ENCODE measurements around the gene GARIN6. TPM values are rescaled to one million over a fixed set of nuclear protein-coding genes. Genes with fewer than 3 reads are reported as not detected.
"Not testable (repeated sequence)": the region's sequence is repeated elsewhere in the genome, so short reads cannot be mapped to it uniquely, and the experiment has no call there.

Gene GARIN6
- not detected for polyA plus RNA-seq

DNA sequence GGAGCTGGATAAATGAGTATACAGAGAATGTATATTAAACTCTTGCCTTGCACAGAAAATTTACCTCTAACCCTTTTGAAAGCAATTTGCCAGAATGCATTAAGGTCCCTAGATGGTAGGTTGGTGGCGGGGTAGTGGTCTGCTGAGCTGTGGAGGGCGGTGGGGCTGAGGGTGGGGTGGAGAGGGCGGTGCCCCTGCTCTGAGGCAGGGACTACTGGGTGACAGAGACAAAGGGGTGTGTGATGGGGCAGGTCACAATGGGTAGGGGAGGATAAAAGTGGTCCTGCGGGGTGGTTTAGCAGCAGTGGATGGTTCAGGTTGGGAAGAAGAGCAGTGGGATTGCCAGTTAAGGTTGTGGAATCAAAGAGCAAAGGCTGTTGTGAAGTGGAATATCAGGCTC lies at the start of gene GARIN6:
Gene GARIN6 (plus strand): TSS at position 301 of the 400 bp plus-strand sequence. CDS start 422 bp downstream, outside the sequence.
- H3K27ac ChIP-seq (ENCODE audit: low read depth, low read length): no peak within 1 kb of the TSS
- WGBS, 3 donors: 75 to 81% (median 78%) methylated on average over 4 of the region's 4 CpGs

DNA sequence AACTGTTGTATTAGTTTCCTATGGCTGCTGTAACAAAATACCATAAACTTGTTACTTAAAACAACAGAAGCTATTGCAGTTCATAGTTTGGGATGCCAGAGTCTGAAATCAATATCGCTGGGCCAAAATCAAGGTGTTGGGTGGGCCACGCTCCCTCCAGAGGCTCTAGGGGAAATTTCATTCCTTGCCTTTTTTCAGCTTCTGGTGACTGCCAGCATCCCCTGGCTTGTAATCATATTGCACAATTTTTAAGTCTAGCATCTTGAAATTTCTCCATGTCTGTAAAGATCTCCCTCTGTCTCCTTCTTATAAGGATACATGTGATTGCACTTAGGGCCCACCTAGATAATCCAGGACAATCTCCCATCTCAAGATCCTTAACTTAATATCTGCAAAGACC lies 48.8 kb upstream of the GARIN6 start:
- no peak overlapping the region for H3K27ac ChIP-seq (ENCODE audit: low read depth, low read length)
- 75 to 90% (median 87%) methylated on average over 2 of the region's 2 CpGs for WGBS, 3 donors

- H3K27ac ChIP-seq (ENCODE audit: low read depth, low read length): no peak overlapping the region
- WGBS, 3 donors: 40 to 45% (median 44%) methylated on average over 5 of the region's 5 CpGs
These were observed 47.2 kb upstream of the GARIN6 start for GRCh38 chr12:99600388-99600787.

DNA sequence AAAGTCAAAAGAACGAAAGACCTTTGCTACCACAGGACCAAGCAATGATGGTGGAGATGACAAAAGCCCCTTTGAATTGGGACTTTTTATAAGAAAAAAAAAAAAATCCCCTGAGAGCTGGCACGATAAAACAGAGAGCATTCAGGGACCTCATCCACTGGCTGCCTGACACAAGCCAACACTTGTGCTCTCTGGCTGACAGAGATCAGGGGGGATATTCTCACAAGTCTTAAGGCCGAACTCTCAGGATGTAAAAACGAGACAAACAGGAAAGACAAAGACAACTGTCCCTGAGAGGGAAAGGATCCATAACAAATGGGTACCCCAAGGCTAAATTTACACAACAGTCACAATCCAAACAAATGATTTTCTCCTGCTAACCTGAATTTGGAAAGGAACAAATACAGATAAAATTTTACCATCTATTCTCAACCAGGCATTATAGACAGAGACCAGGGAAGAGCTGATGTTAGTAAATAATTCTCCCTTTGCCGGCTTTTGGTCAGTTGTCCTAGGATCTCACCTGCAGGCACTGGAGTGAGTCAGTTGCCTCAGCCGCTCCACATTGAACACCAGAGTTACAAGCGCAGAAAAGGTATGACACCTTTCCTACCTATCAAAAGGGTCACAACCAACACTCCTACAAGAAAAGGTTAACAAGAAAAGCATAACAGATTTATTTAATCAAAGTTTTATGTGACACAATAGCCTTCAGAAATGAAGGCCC lies 37.9 kb upstream of the GARIN6 start:
- WGBS, 3 donors: 41 to 61% (median 58%) methylated on average over 7 of the region's 7 CpGs
- H3K27ac ChIP-seq (ENCODE audit: low read depth, low read length): no peak overlapping the region

GRCh38 chr12:99611117-99611516 lies 36.4 kb upstream of the GARIN6 start:
- no peak overlapping the region for H3K27ac ChIP-seq (ENCODE audit: low read depth, low read length)
- 59 to 66% (median 62%) methylated on average over 3 of the region's 3 CpGs for WGBS, 3 donors

DNA sequence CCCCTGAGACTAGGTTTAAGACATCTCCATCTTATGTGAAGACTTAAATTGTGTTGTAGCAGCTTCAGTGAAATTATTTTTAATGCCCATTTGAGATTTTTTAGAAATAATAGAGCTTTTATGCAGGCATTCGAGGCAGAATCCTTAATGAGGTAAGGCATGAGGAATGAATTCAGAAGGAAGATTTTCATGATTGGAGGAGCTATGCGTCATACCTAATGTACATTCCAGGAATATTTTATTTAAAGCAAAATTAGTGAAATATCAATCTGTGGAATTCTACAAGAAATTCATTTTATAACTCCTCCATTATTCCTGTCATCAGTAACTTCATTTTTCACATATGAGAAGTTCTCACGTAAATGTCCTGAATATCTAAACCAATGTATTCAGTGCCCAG lies 36.0 kb upstream of the GARIN6 start:
- no peak overlapping the region for H3K27ac ChIP-seq (ENCODE audit: low read depth, low read length)
- WGBS, 3 donors: 73 to 85% (median 79%) methylated on average over 3 of the region's 3 CpGs

DNA sequence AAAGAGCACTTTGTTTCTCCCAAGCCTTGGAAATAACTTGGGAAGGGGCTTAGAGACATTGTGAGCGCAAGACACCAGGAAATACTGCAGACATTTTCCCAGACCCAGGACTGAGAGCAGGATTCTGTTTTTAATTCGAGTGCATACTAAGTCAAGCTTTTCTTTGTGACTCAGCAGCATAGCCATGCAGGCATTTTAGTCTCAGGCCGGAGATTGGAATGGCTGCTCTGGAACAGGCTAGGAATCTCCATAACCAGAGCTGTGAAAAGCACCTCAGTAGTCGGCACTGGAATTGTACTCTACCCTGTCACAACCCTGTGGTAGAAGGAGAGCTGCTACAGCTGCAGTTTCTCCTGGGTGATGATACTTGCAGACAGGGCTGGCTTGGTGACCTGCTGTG lies 28.9 kb upstream of the GARIN6 start:
- no peak overlapping the region for H3K27ac ChIP-seq (ENCODE audit: low read depth, low read length)
- 80 to 86% (median 84%) methylated on average over 4 of the region's 4 CpGs for WGBS, 3 donors

DNA sequence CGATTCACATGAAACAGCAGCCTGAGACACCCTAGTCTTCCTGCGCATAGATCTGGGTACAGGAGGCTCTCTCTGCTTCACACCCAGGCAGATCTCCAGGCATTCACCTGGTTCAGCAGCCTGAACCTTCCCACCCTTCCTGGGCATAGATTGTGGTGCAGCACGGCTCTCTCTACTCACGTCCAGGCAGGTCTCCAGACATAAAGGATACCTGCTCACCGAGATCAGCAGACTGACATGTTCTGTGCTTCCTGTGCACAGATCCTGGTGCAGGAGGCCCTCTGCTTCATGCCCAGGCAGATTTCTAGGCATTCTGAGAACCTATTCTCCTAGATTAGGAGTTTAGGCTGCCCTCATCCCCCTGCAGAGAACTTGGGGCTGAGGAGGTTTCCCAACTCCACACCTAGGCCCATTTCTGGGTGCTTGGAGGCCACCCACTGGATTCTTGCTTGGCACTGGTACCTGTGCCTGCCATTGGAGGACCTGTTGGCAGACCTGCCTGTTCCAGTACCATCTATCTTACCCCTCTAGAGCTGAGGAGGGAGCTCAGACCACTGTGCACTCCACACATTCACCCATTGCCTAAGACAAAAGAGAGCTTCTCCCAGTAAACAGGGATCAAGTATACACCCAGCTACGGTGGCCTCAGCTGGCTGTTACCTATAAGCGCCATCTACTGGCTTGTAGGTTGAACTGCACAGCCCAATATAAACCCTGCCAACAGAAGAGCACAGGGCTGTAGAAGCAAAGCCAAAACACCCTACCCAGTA lies 28.0 kb upstream of the GARIN6 start:
- no peak overlapping the region for H3K27ac ChIP-seq (ENCODE audit: low read depth, low read length)
- 59 to 67% (median 61%) methylated on average over 7 of the region's 7 CpGs for whole genome bisulfite sequencing, 3 donors

DNA sequence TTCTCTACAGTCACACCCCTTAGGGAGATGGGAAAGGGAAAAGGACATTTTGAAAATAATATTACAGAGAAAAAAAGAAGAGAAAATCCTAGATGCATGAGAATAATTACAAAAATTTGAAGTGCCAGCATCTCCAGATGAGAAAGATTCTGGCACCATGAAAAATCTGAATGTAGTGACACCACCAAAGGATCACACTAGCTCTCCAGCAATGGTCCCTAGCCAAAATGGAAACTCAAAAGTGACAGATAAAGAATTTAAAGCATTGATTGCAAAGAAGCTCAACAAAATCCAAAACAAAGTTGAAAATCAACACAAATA lies 27.4 kb upstream of the GARIN6 start:
- H3K27ac ChIP-seq (ENCODE audit: low read depth, low read length): no peak overlapping the region

DNA sequence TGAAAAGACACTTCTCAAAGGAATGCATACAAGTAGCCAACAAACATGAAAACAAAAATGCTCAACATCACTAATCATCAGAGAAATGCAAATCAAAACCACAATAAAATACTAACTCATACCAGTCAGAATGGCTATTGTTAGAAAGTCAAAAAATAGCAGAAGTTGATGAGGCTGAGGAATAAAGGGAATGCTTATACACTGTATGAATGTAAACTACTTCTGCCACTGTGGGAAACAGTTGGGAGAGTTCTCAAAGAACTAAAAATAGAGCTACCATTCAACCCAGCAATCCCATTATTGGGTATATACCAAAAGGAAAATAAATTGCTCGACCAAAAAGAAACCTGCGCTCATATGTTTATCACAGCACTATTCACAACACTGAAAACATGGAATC lies 23.0 kb upstream of the GARIN6 start:
- 80 to 93% (median 91%) methylated on average over 2 of the region's 2 CpGs for WGBS, 3 donors
- not testable (repeated sequence) for H3K27ac ChIP-seq (ENCODE audit: low read depth, low read length)

GRCh38 chr12:99627459-99627858 lies 20.1 kb upstream of the GARIN6 start:
- H3K27ac ChIP-seq (ENCODE audit: low read depth, low read length): no peak overlapping the region
- WGBS, 3 donors: 63 to 74% (median 70%) methylated on average over 2 of the region's 2 CpGs

- 75 to 84% (median 77%) methylated on average over 2 of the region's 2 CpGs for WGBS, 3 donors
- no peak overlapping the region for H3K27ac ChIP-seq (ENCODE audit: low read depth, low read length)
These were observed 2.9 kb upstream of the GARIN6 start for GRCh38 chr12:99644629-99645028.

- 85 to 91% (median 89%) methylated on average over 14 of the region's 14 CpGs for WGBS, 3 donors
- H3K27ac ChIP-seq (ENCODE audit: low read depth, low read length): no peak overlapping the region
These were observed 630 bp downstream of the GARIN6 start for GRCh38 chr12:99648183-99648582.

DNA sequence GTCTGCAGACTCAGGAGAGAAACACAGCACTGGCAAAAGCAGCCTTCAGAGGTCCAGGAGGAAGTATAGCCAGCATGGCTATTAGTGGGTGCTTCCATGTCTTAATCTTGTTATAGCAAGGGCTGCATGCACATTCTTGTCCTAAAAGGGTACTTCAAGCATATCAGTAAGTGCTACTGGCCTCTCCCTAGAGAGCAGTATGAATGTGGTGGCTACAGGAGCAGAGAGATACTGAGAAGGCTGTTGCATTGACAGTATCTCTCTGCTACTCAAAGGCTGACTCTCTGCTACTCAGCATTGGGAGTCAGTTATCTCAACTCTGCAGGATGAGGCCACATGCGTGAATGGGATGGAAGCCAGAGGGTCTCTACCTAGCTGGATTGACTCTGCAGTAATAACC lies 2.0 kb downstream of the GARIN6 start:
- WGBS, 3 donors: 52 to 71% (median 70%) methylated on average over 1 of the region's 1 CpG
- H3K27ac ChIP-seq (ENCODE audit: low read depth, low read length): no peak overlapping the region

GRCh38 chr12:99658671-99659349 lies 11.3 kb downstream of the GARIN6 start:
- H3K27ac ChIP-seq (ENCODE audit: low read depth, low read length): no peak overlapping the region
- 76 to 86% (median 84%) methylated on average over 1 of the region's 1 CpG for WGBS, 3 donors

- WGBS, 3 donors: 71 to 85% (median 74%) methylated on average over 1 of the region's 1 CpG
- no peak overlapping the region for H3K27ac ChIP-seq (ENCODE audit: low read depth, low read length)
These were observed 23.1 kb downstream of the GARIN6 start for GRCh38 chr12:99670635-99671034.

GRCh38 chr12:99680276-99680675 lies 32.7 kb downstream of the GARIN6 start:
- WGBS, 3 donors: 51 to 59% (median 57%) methylated on average over 4 of the region's 4 CpGs

DNA sequence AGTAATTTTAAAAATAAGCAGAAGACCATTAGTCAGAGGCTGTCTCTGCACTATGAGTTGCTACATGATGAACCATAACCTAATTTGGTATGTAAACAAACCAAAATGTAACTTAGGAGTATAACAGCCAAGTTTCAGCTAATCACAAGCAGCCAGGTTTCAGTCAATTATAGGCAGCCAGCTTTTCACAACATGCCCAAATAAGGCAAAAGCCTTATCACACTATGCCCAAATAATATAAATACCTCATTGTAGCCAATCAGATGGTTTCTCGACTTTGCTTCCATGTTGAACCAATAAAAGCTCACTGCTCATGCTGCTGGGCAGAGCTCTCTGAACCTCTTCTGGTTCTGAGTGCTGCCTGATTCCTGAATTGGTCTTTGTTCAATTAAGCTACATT lies 38.6 kb downstream of the GARIN6 start:
- H3K27ac ChIP-seq (ENCODE audit: low read depth, low read length): no peak overlapping the region
- 50 to 83% (median 72%) methylated on average over 1 of the region's 1 CpG for WGBS, 3 donors

More at GRCh38 chr12:99680276-99680675, 32.7 kb downstream of the GARIN6 start:
- H3K27ac ChIP-seq (ENCODE audit: low read depth, low read length): no peak overlapping the region

DNA sequence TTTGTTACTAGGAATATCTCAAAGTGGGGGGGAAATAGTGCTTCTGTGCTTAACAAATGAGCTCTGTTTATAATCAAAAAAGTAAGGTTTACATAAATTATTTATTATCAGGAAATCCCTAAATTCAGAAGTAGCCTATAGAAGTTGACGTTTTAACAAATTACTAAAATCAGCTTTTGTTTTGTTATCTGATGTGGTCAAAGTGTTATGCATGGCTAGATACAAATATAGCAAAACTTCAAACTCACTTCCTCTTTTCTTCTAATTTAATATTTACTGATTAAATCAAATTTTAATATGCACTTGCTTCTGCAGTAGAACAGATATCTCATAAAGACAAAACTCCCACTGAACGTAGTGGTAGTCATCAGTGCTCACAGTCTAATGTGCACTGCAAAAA lies 47.5 kb downstream of the GARIN6 start:
- H3K27ac ChIP-seq (ENCODE audit: low read depth, low read length): no peak overlapping the region
- WGBS, 3 donors: 12 to 40% (median 27%) methylated on average over 2 of the region's 2 CpGs

All from adipose tissue (tissue), 3 donors.